ENCODE measurements around the gene PRIM2. TPM values are rescaled to one million over a fixed set of nuclear protein-coding genes. Genes with fewer than 3 reads are reported as not detected.
"Not testable (repeated sequence)": the region's sequence is repeated elsewhere in the genome, so short reads cannot be mapped to it uniquely, and the experiment has no call there.

PRIM2 gene
- total and polyA plus RNA-seq, 10 of the 15 experiments (the other 5 are each of a cell fraction or from before 2014, with no cell fraction given), result 13.2 to 38.6 (median 25.1) TPM

- H3K4me1 ChIP-seq (ENCODE audit: control insufficient read depth, insufficient read depth, low read length); H3K79me2 ChIP-seq (ENCODE audit: control insufficient read depth, insufficient read depth, low read length); POLR2A ChIA-PET; H3K9me3 ChIP-seq (replicated peaks; ENCODE audit: control insufficient read depth, insufficient read depth, low read length); BruUV-seq (replicated peaks); H3K36me3 ChIP-seq (ENCODE audit: control insufficient read depth in 2 of 2, insufficient read depth in 2 of 2, low read length in 1 of 2); FAIRE-seq; H3K4me2 ChIP-seq (ENCODE audit: control insufficient read depth, insufficient read depth); intact Hi-C loops (cut with micrococcal nuclease; ENCODE audit: unreplicated experiment); H3K9ac ChIP-seq (ENCODE audit: control insufficient read depth, insufficient read depth, low read length); RAD21 ChIA-PET (ENCODE audit: unreplicated experiment); SMC1A ChIA-PET (ENCODE audit: uncharacterized antibody, unreplicated experiment); in situ Hi-C loops (cut with MboI); H3K4me3 ChIP-seq; DNase-seq (ENCODE audit: low read depth, low spot score); H3K27me3 ChIP-seq (replicated peaks in 1 of 2; ENCODE audit: control insufficient read depth in 2 of 2, insufficient read depth in 2 of 2, low read length in 1 of 2); H2AFZ ChIP-seq (ENCODE audit: control insufficient read depth, low read depth, low read length); H3K27ac ChIP-seq (ENCODE audit: control insufficient read depth, insufficient read depth); CTCF ChIA-PET; H4K20me1 ChIP-seq (ENCODE audit: control insufficient read depth, insufficient read depth): not testable (repeated sequence)
- ATAC-seq, result 0 out of 3 replicates have a peak, but pooled peaks have one; percentile 16
These were observed 124.7 kb downstream of the PRIM2 start for GRCh38 chr6:57442133-57442532.

GRCh38 chr6:57443181-57443580 lies 125.8 kb downstream of the PRIM2 start:
- BruUV-seq (replicated peaks); H3K4me3 ChIP-seq; SMC1A ChIA-PET (ENCODE audit: uncharacterized antibody, unreplicated experiment); DNase-seq (ENCODE audit: low read depth, low spot score); H3K9me3 ChIP-seq (replicated peaks; ENCODE audit: control insufficient read depth, insufficient read depth, low read length); H3K4me1 ChIP-seq (ENCODE audit: control insufficient read depth, insufficient read depth, low read length); H3K4me2 ChIP-seq (ENCODE audit: control insufficient read depth, insufficient read depth); intact Hi-C loops (cut with micrococcal nuclease; ENCODE audit: unreplicated experiment); in situ Hi-C loops (cut with MboI); H3K79me2 ChIP-seq (ENCODE audit: control insufficient read depth, insufficient read depth, low read length); H4K20me1 ChIP-seq (ENCODE audit: control insufficient read depth, insufficient read depth); H2AFZ ChIP-seq (ENCODE audit: control insufficient read depth, low read depth, low read length); H3K9ac ChIP-seq (ENCODE audit: control insufficient read depth, insufficient read depth, low read length); H3K27me3 ChIP-seq (replicated peaks in 1 of 2; ENCODE audit: control insufficient read depth in 2 of 2, insufficient read depth in 2 of 2, low read length in 1 of 2); H3K27ac ChIP-seq (ENCODE audit: control insufficient read depth, insufficient read depth); RAD21 ChIA-PET (ENCODE audit: unreplicated experiment); H3K36me3 ChIP-seq (ENCODE audit: control insufficient read depth in 2 of 2, insufficient read depth in 2 of 2, low read length in 1 of 2); FAIRE-seq; ATAC-seq; CTCF ChIA-PET; POLR2A ChIA-PET: not testable (repeated sequence)
- WGBS (ENCODE audit: insufficient coverage, insufficient replicate concordance, low lambda C conversion rate, missing lambda C conversion rate), result 98% methylated on average over 2 of the region's 2 CpGs

GRCh38 chr6:57444787-57445186 lies 127.4 kb downstream of the PRIM2 start:
- H4K20me1 ChIP-seq (ENCODE audit: control insufficient read depth, insufficient read depth); H3K36me3 ChIP-seq (ENCODE audit: control insufficient read depth in 2 of 2, insufficient read depth in 2 of 2, low read length in 1 of 2); H3K79me2 ChIP-seq (ENCODE audit: control insufficient read depth, insufficient read depth, low read length); RAD21 ChIA-PET (ENCODE audit: unreplicated experiment); H3K27ac ChIP-seq (ENCODE audit: control insufficient read depth, insufficient read depth); SMC1A ChIA-PET (ENCODE audit: uncharacterized antibody, unreplicated experiment); FAIRE-seq; CTCF ChIA-PET; POLR2A ChIA-PET; H3K4me2 ChIP-seq (ENCODE audit: control insufficient read depth, insufficient read depth); H3K4me3 ChIP-seq; H3K4me1 ChIP-seq (ENCODE audit: control insufficient read depth, insufficient read depth, low read length); DNase-seq (ENCODE audit: low read depth, low spot score); H3K9me3 ChIP-seq (replicated peaks; ENCODE audit: control insufficient read depth, insufficient read depth, low read length); ATAC-seq; in situ Hi-C loops (cut with MboI); H3K9ac ChIP-seq (ENCODE audit: control insufficient read depth, insufficient read depth, low read length); BruUV-seq (replicated peaks); H2AFZ ChIP-seq (ENCODE audit: control insufficient read depth, low read depth, low read length); H3K27me3 ChIP-seq (replicated peaks in 1 of 2; ENCODE audit: control insufficient read depth in 2 of 2, insufficient read depth in 2 of 2, low read length in 1 of 2); intact Hi-C loops (cut with micrococcal nuclease; ENCODE audit: unreplicated experiment): not testable (repeated sequence)
- 89% methylated on average over 1 of the region's 1 CpG for WGBS (ENCODE audit: insufficient coverage, insufficient replicate concordance, low lambda C conversion rate, missing lambda C conversion rate)

GRCh38 chr6:57445379-57445778 lies 127.9 kb downstream of the PRIM2 start:
- RAD21 ChIA-PET (ENCODE audit: unreplicated experiment); H3K27me3 ChIP-seq (replicated peaks in 1 of 2; ENCODE audit: control insufficient read depth in 2 of 2, insufficient read depth in 2 of 2, low read length in 1 of 2); H3K4me2 ChIP-seq (ENCODE audit: control insufficient read depth, insufficient read depth); POLR2A ChIA-PET; H2AFZ ChIP-seq (ENCODE audit: control insufficient read depth, low read depth, low read length); FAIRE-seq; H3K36me3 ChIP-seq (ENCODE audit: control insufficient read depth in 2 of 2, insufficient read depth in 2 of 2, low read length in 1 of 2); H3K4me1 ChIP-seq (ENCODE audit: control insufficient read depth, insufficient read depth, low read length); DNase-seq (ENCODE audit: low read depth, low spot score); CTCF ChIA-PET; H3K9ac ChIP-seq (ENCODE audit: control insufficient read depth, insufficient read depth, low read length); BruUV-seq (replicated peaks); H3K79me2 ChIP-seq (ENCODE audit: control insufficient read depth, insufficient read depth, low read length); H3K9me3 ChIP-seq (replicated peaks; ENCODE audit: control insufficient read depth, insufficient read depth, low read length); SMC1A ChIA-PET (ENCODE audit: uncharacterized antibody, unreplicated experiment); H3K27ac ChIP-seq (ENCODE audit: control insufficient read depth, insufficient read depth); H3K4me3 ChIP-seq; in situ Hi-C loops (cut with MboI); intact Hi-C loops (cut with micrococcal nuclease; ENCODE audit: unreplicated experiment); H4K20me1 ChIP-seq (ENCODE audit: control insufficient read depth, insufficient read depth): not testable (repeated sequence)
- peak; percentile 64 for ATAC-seq
